WTC11 (cell line): ENCODE measurements around the gene LCN10. TPM values are rescaled to one million over a fixed set of nuclear protein-coding genes. Genes with fewer than 3 reads are reported as not detected.

Experiments used
- ARID4B ChIP-seq: sonication (generic); formaldehyde crosslinking; IDR thresholded peaks from 2 replicates; pipeline ENCODE4 v1.8.0; 2023; ENCODE audit warnings: missing genetic modification reagents, mild to moderate bottlenecking, borderline replicate concordance
- CTCF ChIP-seq: fragments of 200-600 bp; IDR thresholded peaks from 2 replicates; pipeline ENCODE4 v1.8.0; 2022; ENCODE audit warnings: antibody characterized with exemption
- ETV6 ChIP-seq: sonication (generic); formaldehyde crosslinking; IDR thresholded peaks from 2 replicates; pipeline ENCODE4 v1.8.1; 2022; ENCODE audit warnings: mild to moderate bottlenecking, missing genetic modification reagents
- GABPB1 ChIP-seq: sonication (generic); formaldehyde crosslinking; IDR thresholded peaks from 2 replicates; pipeline ENCODE4 v1.8.1; 2023; ENCODE audit warnings: mild to moderate bottlenecking, missing genetic modification reagents
- JUN ChIP-seq: sonication (generic); formaldehyde crosslinking; IDR thresholded peaks from 2 replicates; pipeline ENCODE4 v1.8.0; 2023; ENCODE audit warnings: mild to moderate bottlenecking, missing genetic modification reagents
- KAT7 ChIP-seq: sonication (generic); formaldehyde crosslinking; IDR thresholded peaks from 2 replicates; pipeline ENCODE4 v1.8.1; 2023; ENCODE audit warnings: missing genetic modification reagents, mild to moderate bottlenecking, borderline replicate concordance
- MLX ChIP-seq: sonication (generic); formaldehyde crosslinking; IDR thresholded peaks from 2 replicates; pipeline ENCODE4 v1.8.1; 2023; ENCODE audit warnings: mild to moderate bottlenecking, missing genetic modification reagents, moderate library complexity
- MYBL2 ChIP-seq: sonication (generic); formaldehyde crosslinking; IDR thresholded peaks from 2 replicates; pipeline ENCODE4 v1.8.1; 2023; ENCODE audit warnings: mild to moderate bottlenecking, moderate library complexity, missing genetic modification reagents
- NFE2L1 ChIP-seq: sonication (generic); formaldehyde crosslinking; IDR thresholded peaks from 2 replicates; pipeline ENCODE4 v1.8.1; 2023; ENCODE audit warnings: missing genetic modification reagents
- NR3C1 ChIP-seq: sonication (generic); formaldehyde crosslinking; conservative IDR thresholded peaks from 2 replicates; pipeline ENCODE4 v1.8.1; 2023; ENCODE audit warnings: low read depth, mild to moderate bottlenecking, missing genetic modification reagents
- RORB ChIP-seq: fragments of 250-450 bp; sonication (Bioruptor Pico); IDR thresholded peaks from 2 replicates; pipeline ENCODE4 v1.9.0; 2021; ENCODE audit warnings: mild to moderate bottlenecking
- SMAD3 ChIP-seq: sonication (generic); formaldehyde crosslinking; IDR thresholded peaks from 2 replicates; pipeline ENCODE4 v1.8.0; 2022; ENCODE audit warnings: missing genetic modification reagents, mild to moderate bottlenecking, borderline replicate concordance
- TEAD1 ChIP-seq: sonication (generic); formaldehyde crosslinking; IDR thresholded peaks from 2 replicates; pipeline ENCODE4 v1.8.0; 2022; ENCODE audit warnings: mild to moderate bottlenecking, missing genetic modification reagents
- TEAD4 ChIP-seq: sonication (generic); formaldehyde crosslinking; IDR thresholded peaks from 2 replicates; pipeline ENCODE4 v1.8.0; 2022; ENCODE audit warnings: mild to moderate bottlenecking, missing genetic modification reagents
- TP53 ChIP-seq: sonication (generic); formaldehyde crosslinking; IDR thresholded peaks from 2 replicates; pipeline ENCODE4 v1.8.1; 2023; ENCODE audit warnings: mild to moderate bottlenecking, missing genetic modification reagents
- ZNF121 ChIP-seq: sonication (generic); formaldehyde crosslinking; IDR thresholded peaks from 2 replicates; pipeline ENCODE4 v1.8.0; 2023; ENCODE audit warnings: missing genetic modification reagents
- ZNF219 ChIP-seq: sonication (generic); formaldehyde crosslinking; IDR thresholded peaks from 2 replicates; pipeline ENCODE4 v1.8.0; 2023; ENCODE audit warnings: missing genetic modification reagents, mild to moderate bottlenecking, borderline replicate concordance
- total RNA-seq: library from RNA; stranded (reverse); gene quantifications from 3 replicates; pipeline ENCODE4 v1.2.3, GENCODE V29; 2021
- TF ChIP-seq, protein P1 (sequence below): fragments of 250-450 bp; sonication (Bioruptor Pico); conservative IDR thresholded peaks from 2 replicates; pipeline ENCODE4 v1.9.0; 2021; ENCODE audit warnings: mild to moderate bottlenecking
- TF ChIP-seq, protein P2 (sequence below): sonication (generic); formaldehyde crosslinking; IDR thresholded peaks from 2 replicates; pipeline ENCODE4 v1.8.0; 2022; ENCODE audit warnings: mild to moderate bottlenecking, missing genetic modification reagents
- TF ChIP-seq, protein P3 (sequence below): sonication (generic); formaldehyde crosslinking; IDR thresholded peaks from 2 replicates; pipeline ENCODE4 v1.8.1; 2023; ENCODE audit warnings: mild to moderate bottlenecking, missing genetic modification reagents
- TF ChIP-seq, protein P4 (sequence below): sonication (generic); formaldehyde crosslinking; IDR thresholded peaks from 2 replicates; pipeline ENCODE4 v1.8.0; 2022; ENCODE audit warnings: mild to moderate bottlenecking, missing genetic modification reagents
- TF ChIP-seq, protein P5 (sequence below): sonication (generic); formaldehyde crosslinking; IDR thresholded peaks from 2 replicates; pipeline ENCODE4 v1.8.0; 2023; ENCODE audit warnings: mild to moderate bottlenecking, missing genetic modification reagents

Gene LCN10
- total RNA-seq, 1 experiment from 2014 or later, result 2.4 TPM

- TF ChIP-seq CTCF (peak; percentile 98), MLX (CRISPR knock-in tag) (0 out of 2 replicates have a peak, but pooled peaks have one; percentile 27), TEAD4 (CRISPR knock-in tag) (0 out of 2 replicates have a peak, but pooled peaks have one; percentile 47), NFE2L1 (CRISPR knock-in tag) (no peak), NR3C1 (CRISPR knock-in tag) (no peak), ZNF219 (CRISPR knock-in tag) (0 out of 2 replicates have a peak, but pooled peaks have one; percentile 66), JUN (CRISPR knock-in tag) (peak; percentile 69; the same call in 1 of the 2 replicates), GABPB1 (no peak), TEAD1 (CRISPR knock-in tag) (peak; percentile 88), MYBL2 (CRISPR knock-in tag) (peak; percentile 48; the same call in 1 of the 2 replicates), TP53 (CRISPR knock-in tag) (no peak), KAT7 (CRISPR knock-in tag) (0 out of 2 replicates have a peak, but pooled peaks have one; percentile 27), ZNF121 (CRISPR knock-in tag) (peak; percentile 71), RORB (CRISPR knock-in tag) (no peak), SMAD3 (CRISPR knock-in tag) (0 out of 2 replicates have a peak, but pooled peaks have one; percentile 20), ARID4B (peak; percentile 63; the same call in 1 of the 2 replicates), ETV6 (CRISPR knock-in tag) (no peak; the same call in 1 of the 2 replicates)
- TF ChIP-seq, protein P1, sequence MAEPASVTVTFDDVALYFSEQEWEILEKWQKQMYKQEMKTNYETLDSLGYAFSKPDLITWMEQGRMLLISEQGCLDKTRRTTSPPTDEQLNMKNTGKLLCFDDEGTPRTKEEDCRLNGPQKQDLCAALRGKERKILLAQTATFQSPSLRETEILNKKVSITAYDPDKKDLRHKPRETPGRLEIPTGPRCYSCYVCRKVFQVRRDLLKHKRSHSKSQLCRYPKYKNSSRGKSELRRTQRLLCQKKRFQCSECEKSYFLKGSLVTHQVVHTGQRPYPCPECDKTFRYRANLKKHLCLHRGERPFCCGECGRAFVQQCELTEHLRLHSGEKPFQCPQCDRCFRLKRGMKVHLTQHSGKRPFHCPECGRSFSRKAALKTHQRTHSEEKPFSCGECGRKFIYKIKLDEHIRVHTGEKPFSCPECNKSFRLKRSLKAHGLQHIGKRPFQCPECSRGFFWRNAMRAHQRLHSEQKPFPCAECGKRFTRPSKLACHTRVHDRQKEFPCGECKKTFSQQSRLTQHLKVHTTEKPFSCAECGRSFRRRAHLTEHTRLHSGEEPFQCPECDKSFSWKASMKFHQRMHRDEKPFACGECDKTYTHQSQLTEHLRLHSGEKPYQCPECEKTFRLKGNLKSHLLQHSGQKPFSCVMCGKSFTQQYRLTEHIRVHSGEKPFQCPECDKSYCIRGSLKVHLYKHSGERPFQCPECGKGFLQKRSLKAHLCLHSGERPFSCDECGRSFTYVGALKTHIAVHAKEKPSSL (CRISPR knock-in tag), result no peak
- TF ChIP-seq, protein P2, sequence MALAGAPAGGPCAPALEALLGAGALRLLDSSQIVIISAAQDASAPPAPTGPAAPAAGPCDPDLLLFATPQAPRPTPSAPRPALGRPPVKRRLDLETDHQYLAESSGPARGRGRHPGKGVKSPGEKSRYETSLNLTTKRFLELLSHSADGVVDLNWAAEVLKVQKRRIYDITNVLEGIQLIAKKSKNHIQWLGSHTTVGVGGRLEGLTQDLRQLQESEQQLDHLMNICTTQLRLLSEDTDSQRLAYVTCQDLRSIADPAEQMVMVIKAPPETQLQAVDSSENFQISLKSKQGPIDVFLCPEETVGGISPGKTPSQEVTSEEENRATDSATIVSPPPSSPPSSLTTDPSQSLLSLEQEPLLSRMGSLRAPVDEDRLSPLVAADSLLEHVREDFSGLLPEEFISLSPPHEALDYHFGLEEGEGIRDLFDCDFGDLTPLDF, result peak; percentile 79; the same call in 1 of the 2 replicates
- TF ChIP-seq, protein P3, sequence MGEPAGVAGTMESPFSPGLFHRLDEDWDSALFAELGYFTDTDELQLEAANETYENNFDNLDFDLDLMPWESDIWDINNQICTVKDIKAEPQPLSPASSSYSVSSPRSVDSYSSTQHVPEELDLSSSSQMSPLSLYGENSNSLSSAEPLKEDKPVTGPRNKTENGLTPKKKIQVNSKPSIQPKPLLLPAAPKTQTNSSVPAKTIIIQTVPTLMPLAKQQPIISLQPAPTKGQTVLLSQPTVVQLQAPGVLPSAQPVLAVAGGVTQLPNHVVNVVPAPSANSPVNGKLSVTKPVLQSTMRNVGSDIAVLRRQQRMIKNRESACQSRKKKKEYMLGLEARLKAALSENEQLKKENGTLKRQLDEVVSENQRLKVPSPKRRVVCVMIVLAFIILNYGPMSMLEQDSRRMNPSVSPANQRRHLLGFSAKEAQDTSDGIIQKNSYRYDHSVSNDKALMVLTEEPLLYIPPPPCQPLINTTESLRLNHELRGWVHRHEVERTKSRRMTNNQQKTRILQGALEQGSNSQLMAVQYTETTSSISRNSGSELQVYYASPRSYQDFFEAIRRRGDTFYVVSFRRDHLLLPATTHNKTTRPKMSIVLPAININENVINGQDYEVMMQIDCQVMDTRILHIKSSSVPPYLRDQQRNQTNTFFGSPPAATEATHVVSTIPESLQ, result no peak
- TF ChIP-seq, protein P4, sequence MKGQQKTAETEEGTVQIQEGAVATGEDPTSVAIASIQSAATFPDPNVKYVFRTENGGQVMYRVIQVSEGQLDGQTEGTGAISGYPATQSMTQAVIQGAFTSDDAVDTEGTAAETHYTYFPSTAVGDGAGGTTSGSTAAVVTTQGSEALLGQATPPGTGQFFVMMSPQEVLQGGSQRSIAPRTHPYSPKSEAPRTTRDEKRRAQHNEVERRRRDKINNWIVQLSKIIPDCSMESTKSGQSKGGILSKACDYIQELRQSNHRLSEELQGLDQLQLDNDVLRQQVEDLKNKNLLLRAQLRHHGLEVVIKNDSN (CRISPR knock-in tag), result peak; percentile 47; the same call in 1 of the 2 replicates
- TF ChIP-seq, protein P5, sequence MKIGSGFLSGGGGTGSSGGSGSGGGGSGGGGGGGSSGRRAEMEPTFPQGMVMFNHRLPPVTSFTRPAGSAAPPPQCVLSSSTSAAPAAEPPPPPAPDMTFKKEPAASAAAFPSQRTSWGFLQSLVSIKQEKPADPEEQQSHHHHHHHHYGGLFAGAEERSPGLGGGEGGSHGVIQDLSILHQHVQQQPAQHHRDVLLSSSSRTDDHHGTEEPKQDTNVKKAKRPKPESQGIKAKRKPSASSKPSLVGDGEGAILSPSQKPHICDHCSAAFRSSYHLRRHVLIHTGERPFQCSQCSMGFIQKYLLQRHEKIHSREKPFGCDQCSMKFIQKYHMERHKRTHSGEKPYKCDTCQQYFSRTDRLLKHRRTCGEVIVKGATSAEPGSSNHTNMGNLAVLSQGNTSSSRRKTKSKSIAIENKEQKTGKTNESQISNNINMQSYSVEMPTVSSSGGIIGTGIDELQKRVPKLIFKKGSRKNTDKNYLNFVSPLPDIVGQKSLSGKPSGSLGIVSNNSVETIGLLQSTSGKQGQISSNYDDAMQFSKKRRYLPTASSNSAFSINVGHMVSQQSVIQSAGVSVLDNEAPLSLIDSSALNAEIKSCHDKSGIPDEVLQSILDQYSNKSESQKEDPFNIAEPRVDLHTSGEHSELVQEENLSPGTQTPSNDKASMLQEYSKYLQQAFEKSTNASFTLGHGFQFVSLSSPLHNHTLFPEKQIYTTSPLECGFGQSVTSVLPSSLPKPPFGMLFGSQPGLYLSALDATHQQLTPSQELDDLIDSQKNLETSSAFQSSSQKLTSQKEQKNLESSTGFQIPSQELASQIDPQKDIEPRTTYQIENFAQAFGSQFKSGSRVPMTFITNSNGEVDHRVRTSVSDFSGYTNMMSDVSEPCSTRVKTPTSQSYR (CRISPR knock-in tag), result peak; percentile 26; the same call in 1 of the 2 replicates
Measured at GRCh38 chr9:136791516-136792276, 49.0 kb upstream of the LCN10 start (continued).
